Measurements from ENCODE around the gene WSB1.

GRCh38 chr17:27318228-27318627 lies 24.3 kb downstream of the WSB1 start:
- TF ChIP-seq CTCF (IDR thresholded peaks at IDR 0.05; ENCODE audit: low read depth, low read length, poor library complexity, severe bottlenecking) (no peak), EZH2phosphoT487 (IDR thresholded peaks at IDR 0.05; ENCODE audit: borderline replicate concordance, low read length) (no peak)

Measured in DOHH2 (cell line).